ENCODE data around the gene AEN.

AEN gene

GRCh38 chr15:88646951-88647350, 25.8 kb downstream of the AEN start:
- H3K9me3 ChIP-seq (ENCODE audit: severe bottlenecking): no peaks in the 10 kb centered on the region

GRCh38 chr15:88647351-88648105, 26.4 kb downstream of the AEN start:
- Histone ChIP-seq H3K9me3 (ENCODE audit: severe bottlenecking) (no peaks in the 10 kb centered on the region), H3K4me1 (ENCODE audit: insufficient read depth, poor library complexity, severe bottlenecking) (peaks cover 16% of the 10 kb centered on the region), H3K27ac (ENCODE audit: poor library complexity, severe bottlenecking) (peak overlapping the region; percentile 75), H3K27me3 (ENCODE audit: insufficient read depth, poor library complexity, severe bottlenecking) (no peaks in the 10 kb centered on the region), H3K36me3 (ENCODE audit: low read depth) (no peaks in the 10 kb centered on the region), H3K4me3 (ENCODE audit: severe bottlenecking) (no peak overlapping the region)
- DNase-seq (ENCODE audit: low spot score): peak; percentile 64
- no peak for ATAC-seq (ENCODE audit: low read depth)
- TF ChIP-seq CTCF (IDR thresholded peaks at IDR 0.05; ENCODE audit: poor library complexity, severe bottlenecking): no peak

More at GRCh38 chr15:88646951-88647350, 25.8 kb downstream of the AEN start:
- H3K27ac ChIP-seq (ENCODE audit: poor library complexity, severe bottlenecking): no peak overlapping the region
- H3K27me3 ChIP-seq (ENCODE audit: insufficient read depth, poor library complexity, severe bottlenecking): no peaks in the 10 kb centered on the region
- H3K4me1 ChIP-seq (ENCODE audit: insufficient read depth, poor library complexity, severe bottlenecking): peaks cover 16% of the 10 kb centered on the region
- no peaks in the 10 kb centered on the region for H3K36me3 ChIP-seq (ENCODE audit: low read depth)
- no peak for TF ChIP-seq CTCF (IDR thresholded peaks at IDR 0.05; ENCODE audit: poor library complexity, severe bottlenecking)
- ATAC-seq (ENCODE audit: low read depth) (no peak), DNase-seq (ENCODE audit: low spot score) (peak; percentile 40)
- no peak overlapping the region for H3K4me3 ChIP-seq (ENCODE audit: severe bottlenecking)

GRCh38 chr15:88648357-88649214, 27.4 kb downstream of the AEN start:
- Histone ChIP-seq H3K36me3 (ENCODE audit: low read depth) (no peaks in the 10 kb centered on the region), H3K4me1 (ENCODE audit: insufficient read depth, poor library complexity, severe bottlenecking) (peaks cover 25% of the 10 kb centered on the region), H3K9me3 (ENCODE audit: severe bottlenecking) (no peaks in the 10 kb centered on the region), H3K4me3 (ENCODE audit: severe bottlenecking) (no peak overlapping the region), H3K27me3 (ENCODE audit: insufficient read depth, poor library complexity, severe bottlenecking) (no peaks in the 10 kb centered on the region), H3K27ac (ENCODE audit: poor library complexity, severe bottlenecking) (peak overlapping the region; percentile 75)
- peak; percentile 75 for DNase-seq (ENCODE audit: low spot score)
- TF ChIP-seq CTCF (IDR thresholded peaks at IDR 0.05; ENCODE audit: poor library complexity, severe bottlenecking): no peak
- ATAC-seq (ENCODE audit: low read depth): peak; percentile 3; the same call in 2 of the 3 replicates

GRCh38 chr15:88649286-88649733, 28.2 kb downstream of the AEN start:
- peak overlapping the region; percentile 75 for H3K27ac ChIP-seq (ENCODE audit: poor library complexity, severe bottlenecking)
- no peak overlapping the region for H3K4me3 ChIP-seq (ENCODE audit: severe bottlenecking)
- no peaks in the 10 kb centered on the region for H3K9me3 ChIP-seq (ENCODE audit: severe bottlenecking)
- H3K27me3 ChIP-seq (ENCODE audit: insufficient read depth, poor library complexity, severe bottlenecking): no peaks in the 10 kb centered on the region
- TF ChIP-seq CTCF (IDR thresholded peaks at IDR 0.05; ENCODE audit: poor library complexity, severe bottlenecking): no peak
- no peaks in the 10 kb centered on the region for H3K36me3 ChIP-seq (ENCODE audit: low read depth)
- DNase-seq (ENCODE audit: low spot score) (peak; percentile 89), ATAC-seq (ENCODE audit: low read depth) (peak; percentile 73)
- peaks cover 25% of the 10 kb centered on the region for H3K4me1 ChIP-seq (ENCODE audit: insufficient read depth, poor library complexity, severe bottlenecking)
